Suprapubic skin (tissue), 4 donors: Measurements from ENCODE around the gene LDB2. TPM values are rescaled to one million over a fixed set of nuclear protein-coding genes. Genes with fewer than 3 reads are reported as not detected.

Source experiments
- DNase-seq, 2 donors: peaks; one replicate each; pipeline ENCODE4 v3.0.0-alpha.2; 2019; ENCODE audit warnings: low spot score in 2 of 2
- H3K27ac ChIP-seq: fragments of 200-600 bp; sonication (generic); one replicate; pipeline ENCODE4 v1.5.1; 2019
- H3K27me3 ChIP-seq: fragments of 200-600 bp; sonication (generic); one replicate; pipeline ENCODE4 v1.5.1; 2019
- H3K36me3 ChIP-seq: fragments of 200-600 bp; sonication (generic); one replicate; pipeline ENCODE4 v1.5.1; 2019
- H3K4me1 ChIP-seq: fragments of 200-600 bp; sonication (generic); one replicate; pipeline ENCODE4 v1.5.1; 2019
- H3K4me3 ChIP-seq: fragments of 200-600 bp; sonication (generic); one replicate; pipeline ENCODE4 v1.5.1; 2019; ENCODE audit warnings: mild to moderate bottlenecking
- H3K9me3 ChIP-seq: fragments of 200-600 bp; sonication (generic); one replicate; pipeline ENCODE4 v1.5.1; 2019
- EP300 ChIP-seq: sonication (generic); formaldehyde crosslinking; IDR thresholded peaks from one replicate; pipeline ENCODE4 v1.6.1; 2017; ENCODE audit warnings: antibody characterized with exemption
- POLR2A ChIP-seq, 2 donors: fragments of 450-650 bp; IDR thresholded peaks; one replicate each; pipeline ENCODE4 v1.6.1; 2017; ENCODE audit warnings: antibody characterized with exemption in 2 of 2, mild to moderate bottlenecking in 2 of 2, moderate library complexity in 2 of 2
- POLR2AphosphoS5 ChIP-seq, 3 donors: sonication (generic); formaldehyde crosslinking; IDR thresholded peaks; one replicate each; pipeline ENCODE4 v1.6.1; 2017; ENCODE audit warnings: antibody characterized with exemption in 3 of 3
- WGBS: methylation state at CpG from one replicate; pipeline ENCODE4 v1.1.5; 2018; 5-methylcytosine and 5-hydroxymethylcytosine counted together
- total RNA-seq, 4 donors: library from RNA; depleted of rRNA; stranded (reverse); fragments of >200 nt; gene quantifications; one replicate each; pipeline ENCODE4 v1.1.0, GENCODE V29; 2016
- TF ChIP-seq, protein P1 (sequence below), 2 donors: fragments of 200-600 bp in 1 of 2; fragments of 450-650 bp in 1 of 2; sonication (generic) in 1 of 2; IDR thresholded peaks; one replicate each; pipeline ENCODE4 v1.5.1; 2016 to 2019; ENCODE audit warnings: antibody characterized with exemption in 2 of 2, mild to moderate bottlenecking in 1 of 2, moderate library complexity in 1 of 2

The LDB2 gene
- total RNA-seq, 4 donors from 2014 or later = 4.7 to 17.7 (median 9.9) TPM

DNA sequence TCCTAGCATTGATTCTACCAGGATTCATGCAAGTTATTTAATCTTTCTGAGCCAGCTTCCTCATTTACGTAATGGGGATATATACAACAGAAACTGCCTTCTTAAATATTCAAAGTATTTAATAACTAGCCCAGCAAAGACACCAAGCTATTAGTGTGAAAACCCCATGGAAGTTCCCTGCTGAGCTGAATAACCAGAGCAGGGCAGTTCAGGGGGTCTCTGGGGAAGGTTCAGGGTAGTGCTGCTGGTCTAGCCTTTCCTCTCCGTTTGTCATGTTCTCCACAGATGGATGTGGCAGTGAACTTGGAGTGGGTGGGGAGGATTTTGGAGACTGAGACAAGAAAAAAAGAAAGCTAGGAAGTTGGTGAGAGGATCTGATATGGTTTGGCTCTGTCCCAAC is 431.4 kb downstream of the LDB2 start:
- Histone ChIP-seq H3K27ac (no peak overlapping the region), H3K4me1 (no peaks in the 10 kb centered on the region), H3K9me3 (no peaks in the 10 kb centered on the region), H3K27me3 (no peaks in the 10 kb centered on the region), H3K36me3 (no peaks in the 10 kb centered on the region), H3K4me3 (no peak overlapping the region)
- no peak for DNase-seq
- TF ChIP-seq, protein P1, sequence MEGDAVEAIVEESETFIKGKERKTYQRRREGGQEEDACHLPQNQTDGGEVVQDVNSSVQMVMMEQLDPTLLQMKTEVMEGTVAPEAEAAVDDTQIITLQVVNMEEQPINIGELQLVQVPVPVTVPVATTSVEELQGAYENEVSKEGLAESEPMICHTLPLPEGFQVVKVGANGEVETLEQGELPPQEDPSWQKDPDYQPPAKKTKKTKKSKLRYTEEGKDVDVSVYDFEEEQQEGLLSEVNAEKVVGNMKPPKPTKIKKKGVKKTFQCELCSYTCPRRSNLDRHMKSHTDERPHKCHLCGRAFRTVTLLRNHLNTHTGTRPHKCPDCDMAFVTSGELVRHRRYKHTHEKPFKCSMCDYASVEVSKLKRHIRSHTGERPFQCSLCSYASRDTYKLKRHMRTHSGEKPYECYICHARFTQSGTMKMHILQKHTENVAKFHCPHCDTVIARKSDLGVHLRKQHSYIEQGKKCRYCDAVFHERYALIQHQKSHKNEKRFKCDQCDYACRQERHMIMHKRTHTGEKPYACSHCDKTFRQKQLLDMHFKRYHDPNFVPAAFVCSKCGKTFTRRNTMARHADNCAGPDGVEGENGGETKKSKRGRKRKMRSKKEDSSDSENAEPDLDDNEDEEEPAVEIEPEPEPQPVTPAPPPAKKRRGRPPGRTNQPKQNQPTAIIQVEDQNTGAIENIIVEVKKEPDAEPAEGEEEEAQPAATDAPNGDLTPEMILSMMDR (IDR thresholded peaks at IDR 0.05) = no peak
- TF ChIP-seq POLR2A (IDR thresholded peaks at IDR 0.05) (no peak), POLR2AphosphoS5 (IDR thresholded peaks at IDR 0.05) (no peak), EP300 (no peak)
- 63% methylated on average over 2 of the region's 2 CpGs for WGBS

DNA sequence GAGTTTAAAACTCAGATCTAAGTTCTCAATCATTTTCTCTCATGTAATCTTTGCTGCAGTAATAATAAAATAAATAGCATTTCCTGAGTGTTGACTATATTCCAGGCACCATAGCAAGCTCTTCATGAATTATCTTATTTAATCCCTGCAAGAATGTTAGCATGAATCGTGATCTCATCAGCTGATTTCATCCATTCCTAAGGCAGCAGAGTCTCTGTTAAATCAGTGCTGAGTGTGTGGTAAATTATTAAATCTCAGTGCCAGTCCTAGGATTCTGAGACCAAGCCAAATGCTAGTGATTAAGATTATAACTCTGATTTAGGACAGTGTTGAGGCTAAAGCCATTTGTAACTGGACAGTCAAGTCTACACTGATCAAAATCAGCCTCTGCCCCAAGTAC is 431.9 kb downstream of the LDB2 start:
- H3K4me3 ChIP-seq = no peak overlapping the region
- H3K27ac ChIP-seq = no peak overlapping the region
- DNase-seq = no peak
- H3K27me3 ChIP-seq = no peaks in the 10 kb centered on the region
- H3K9me3 ChIP-seq = no peaks in the 10 kb centered on the region
- TF ChIP-seq POLR2AphosphoS5 (IDR thresholded peaks at IDR 0.05) (no peak), POLR2A (IDR thresholded peaks at IDR 0.05) (no peak), EP300 (no peak)
- TF ChIP-seq, protein P1 (IDR thresholded peaks at IDR 0.05) = no peak
- WGBS = 73% methylated on average over 1 of the region's 1 CpG
- H3K36me3 ChIP-seq = no peaks in the 10 kb centered on the region
- no peaks in the 10 kb centered on the region for H3K4me1 ChIP-seq

DNA sequence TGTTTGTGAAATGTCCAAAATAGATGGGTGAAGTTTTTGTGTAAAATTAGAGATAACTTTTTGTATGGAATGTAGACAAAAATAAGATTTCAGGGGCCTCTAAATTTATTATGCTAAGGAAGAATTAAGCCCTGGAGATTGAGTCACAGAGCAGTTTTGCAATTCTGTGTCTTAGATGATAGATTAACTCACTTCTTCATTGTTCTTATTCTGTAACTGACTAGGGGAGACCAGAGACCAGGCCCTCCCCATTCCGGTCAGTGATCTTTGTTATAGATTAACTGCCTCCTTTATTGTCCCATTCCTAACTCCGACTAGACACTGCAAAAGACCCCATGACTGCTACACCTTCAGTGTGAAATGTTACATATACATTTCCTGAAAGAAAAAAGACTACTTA is 433.8 kb downstream of the LDB2 start:
- DNase-seq = no peak
- TF ChIP-seq POLR2AphosphoS5 (IDR thresholded peaks at IDR 0.05) (no peak), POLR2A (IDR thresholded peaks at IDR 0.05) (no peak), EP300 (no peak)
- TF ChIP-seq, protein P1 (IDR thresholded peaks at IDR 0.05) = no peak
- Histone ChIP-seq H3K4me3 (no peak overlapping the region), H3K27me3 (no peaks in the 10 kb centered on the region), H3K9me3 (no peaks in the 10 kb centered on the region), H3K27ac (no peak overlapping the region), H3K36me3 (no peaks in the 10 kb centered on the region), H3K4me1 (no peaks in the 10 kb centered on the region)
- 86% methylated on average over 2 of the region's 2 CpGs for WGBS

DNA sequence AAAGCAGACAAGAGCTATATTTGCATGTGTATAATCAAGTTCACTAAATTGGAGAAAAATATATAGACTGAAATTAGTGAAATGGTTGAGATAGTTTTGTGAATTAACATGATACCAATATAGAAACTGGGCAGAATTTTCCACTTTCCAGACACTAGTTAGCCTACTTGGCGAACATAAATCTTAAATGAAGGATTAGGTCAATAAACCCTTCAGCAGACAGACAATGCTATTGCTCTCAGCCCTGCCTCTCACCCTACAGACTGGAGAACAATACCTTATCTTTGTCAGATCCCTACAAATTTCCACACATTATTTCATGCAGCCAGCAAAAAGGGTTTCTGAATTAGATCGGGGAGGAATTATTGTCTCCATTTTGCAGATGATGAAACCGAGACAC is 435.8 kb downstream of the LDB2 start:
- no peak for DNase-seq
- H3K4me3 ChIP-seq = no peak overlapping the region
- no peak for TF ChIP-seq EP300
- TF ChIP-seq, protein P1 (IDR thresholded peaks at IDR 0.05) = no peak
- TF ChIP-seq POLR2A (IDR thresholded peaks at IDR 0.05) = no peak
- TF ChIP-seq POLR2AphosphoS5 (IDR thresholded peaks at IDR 0.05) = no peak
- H3K27me3 ChIP-seq = no peaks in the 10 kb centered on the region
- no peaks in the 10 kb centered on the region for H3K9me3 ChIP-seq
- no peak overlapping the region for H3K27ac ChIP-seq
- H3K4me1 ChIP-seq = no peaks in the 10 kb centered on the region
- H3K36me3 ChIP-seq = no peaks in the 10 kb centered on the region
- WGBS = 72% methylated on average over 3 of the region's 3 CpGs

DNA sequence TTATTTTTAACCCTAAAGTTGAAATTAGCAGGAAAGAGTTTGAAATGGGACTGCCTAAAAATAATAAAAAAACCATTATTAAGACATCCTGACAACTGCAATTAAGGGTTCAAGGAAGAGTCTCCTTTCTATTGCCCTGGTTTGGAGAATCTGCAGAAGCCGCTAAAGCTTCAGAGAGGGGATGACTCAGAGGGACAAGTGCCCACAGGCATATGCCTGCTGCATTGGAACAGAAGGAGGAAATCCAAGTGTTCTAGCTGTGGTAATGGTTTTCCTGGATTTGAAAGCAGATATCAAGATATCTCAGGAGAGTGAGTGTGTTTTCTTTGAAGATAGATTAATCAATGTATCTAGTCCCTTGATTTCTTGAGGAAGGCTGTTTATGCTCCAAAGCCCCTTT is 437.1 kb downstream of the LDB2 start:
- TF ChIP-seq EP300 = no peak
- TF ChIP-seq POLR2A (IDR thresholded peaks at IDR 0.05) = no peak
- TF ChIP-seq, protein P1 (IDR thresholded peaks at IDR 0.05) = no peak
- no peak for TF ChIP-seq POLR2AphosphoS5 (IDR thresholded peaks at IDR 0.05)
- DNase-seq = no peak
- no peaks in the 10 kb centered on the region for H3K4me1 ChIP-seq
- no peaks in the 10 kb centered on the region for H3K9me3 ChIP-seq
- H3K27me3 ChIP-seq = no peaks in the 10 kb centered on the region
- 38% methylated on average over 1 of the region's 1 CpG for WGBS
- no peak overlapping the region for H3K27ac ChIP-seq
- H3K4me3 ChIP-seq = no peak overlapping the region
- H3K36me3 ChIP-seq = no peaks in the 10 kb centered on the region
